ENCODE results near the gene THRA.

THRA gene

GRCh38 chr17:40101367-40102210 lies 38.8 kb downstream of the THRA start:
- peak overlapping the region; percentile 71 for H3K4me3 ChIP-seq (ENCODE audit: low read depth, low read length)
- no peak for TF ChIP-seq CTCF (IDR thresholded peaks at IDR 0.05; ENCODE audit: low read depth, low read length)

GRCh38 chr17:40103071-40103661 lies 40.4 kb downstream of the THRA start:
- no peak overlapping the region for H3K4me3 ChIP-seq (ENCODE audit: low read depth, low read length)

GRCh38 chr17:40103688-40104087 lies 40.9 kb downstream of the THRA start:
- no peak for TF ChIP-seq CTCF (IDR thresholded peaks at IDR 0.05; ENCODE audit: low read depth, low read length)
- no peak overlapping the region for H3K4me3 ChIP-seq (ENCODE audit: low read depth, low read length)

More at GRCh38 chr17:40103071-40103661, 40.4 kb downstream of the THRA start:
- TF ChIP-seq CTCF (IDR thresholded peaks at IDR 0.05; ENCODE audit: low read depth, low read length): no peak

- H3K4me3 ChIP-seq (ENCODE audit: low read depth, low read length): no peak overlapping the region
- no peak for TF ChIP-seq CTCF (IDR thresholded peaks at IDR 0.05; ENCODE audit: low read depth, low read length)
Observed at GRCh38 chr17:40104594-40105486, 42.1 kb downstream of the THRA start.

- no peak overlapping the region for H3K4me3 ChIP-seq (ENCODE audit: low read depth, low read length)
- no peak for TF ChIP-seq CTCF (IDR thresholded peaks at IDR 0.05; ENCODE audit: low read depth, low read length)
Observed at GRCh38 chr17:40105861-40106759, 43.3 kb downstream of the THRA start.

- no peak for TF ChIP-seq CTCF (IDR thresholded peaks at IDR 0.05; ENCODE audit: low read depth, low read length)
- H3K4me3 ChIP-seq (ENCODE audit: low read depth, low read length): no peak overlapping the region
Observed at GRCh38 chr17:40106760-40107521, 44.2 kb downstream of the THRA start.
